Hepatocyte (in vitro differentiated cells): ENCODE data around the gene MORN5.

Experiments used
- EZH2 ChIP-seq: fragments of 200-600 bp; sonication (generic); IDR thresholded peaks from 2 replicates; pipeline ENCODE4 v1.6.1; 2016; ENCODE audit warnings: antibody characterized with exemption, mild to moderate bottlenecking, borderline replicate concordance
- EZH2phosphoT487 ChIP-seq: fragments of 200-600 bp; sonication (generic); IDR thresholded peaks from one replicate; pipeline ENCODE4 v1.6.1; 2018; ENCODE audit warnings: antibody characterized with exemption, mild to moderate bottlenecking, low read depth, moderate library complexity; ENCODE audit not compliant: unreplicated experiment, severe bottlenecking
- TF ChIP-seq, protein P1 (sequence below): fragments of 200-600 bp; sonication (generic); IDR thresholded peaks from 2 replicates; pipeline ENCODE4 v1.5.1; 2016; ENCODE audit warnings: antibody characterized with exemption, mild to moderate bottlenecking; ENCODE audit not compliant: poor library complexity

DNA sequence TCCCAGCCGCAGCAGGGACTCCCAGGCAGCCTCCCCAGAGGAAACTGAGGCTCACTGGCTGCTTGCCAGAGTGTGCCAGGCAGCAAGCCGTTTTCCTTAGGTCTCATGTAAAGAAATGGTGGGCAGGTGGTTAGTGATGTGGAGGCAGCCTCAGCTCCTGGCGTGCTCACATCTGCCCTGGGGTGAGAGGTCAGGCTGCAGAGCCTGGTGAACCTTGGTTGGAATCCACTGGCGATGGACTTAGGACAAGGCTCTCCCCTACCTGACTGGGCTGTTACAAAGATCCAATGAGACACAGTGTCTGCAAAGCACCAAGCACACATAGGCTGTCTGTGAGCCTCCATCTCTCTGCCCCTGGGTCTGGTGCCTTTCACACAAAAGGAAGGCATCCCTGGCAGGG, 38.2 kb downstream of the MORN5 start:
- TF ChIP-seq, protein P1, sequence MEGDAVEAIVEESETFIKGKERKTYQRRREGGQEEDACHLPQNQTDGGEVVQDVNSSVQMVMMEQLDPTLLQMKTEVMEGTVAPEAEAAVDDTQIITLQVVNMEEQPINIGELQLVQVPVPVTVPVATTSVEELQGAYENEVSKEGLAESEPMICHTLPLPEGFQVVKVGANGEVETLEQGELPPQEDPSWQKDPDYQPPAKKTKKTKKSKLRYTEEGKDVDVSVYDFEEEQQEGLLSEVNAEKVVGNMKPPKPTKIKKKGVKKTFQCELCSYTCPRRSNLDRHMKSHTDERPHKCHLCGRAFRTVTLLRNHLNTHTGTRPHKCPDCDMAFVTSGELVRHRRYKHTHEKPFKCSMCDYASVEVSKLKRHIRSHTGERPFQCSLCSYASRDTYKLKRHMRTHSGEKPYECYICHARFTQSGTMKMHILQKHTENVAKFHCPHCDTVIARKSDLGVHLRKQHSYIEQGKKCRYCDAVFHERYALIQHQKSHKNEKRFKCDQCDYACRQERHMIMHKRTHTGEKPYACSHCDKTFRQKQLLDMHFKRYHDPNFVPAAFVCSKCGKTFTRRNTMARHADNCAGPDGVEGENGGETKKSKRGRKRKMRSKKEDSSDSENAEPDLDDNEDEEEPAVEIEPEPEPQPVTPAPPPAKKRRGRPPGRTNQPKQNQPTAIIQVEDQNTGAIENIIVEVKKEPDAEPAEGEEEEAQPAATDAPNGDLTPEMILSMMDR = no peak
- no peak for TF ChIP-seq EZH2phosphoT487
- TF ChIP-seq EZH2 = no peak
